K562 (cell line): ENCODE measurements around the gene MPDZ. TPM values are rescaled to one million over a fixed set of nuclear protein-coding genes. Genes with fewer than 3 reads are reported as not detected.

Experiments used
- CBFB ChIP-seq: sonication (generic); formaldehyde crosslinking; IDR thresholded peaks from 2 replicates; pipeline ENCODE4 v1.4.0; 2020; ENCODE audit warnings: mild to moderate bottlenecking, missing genetic modification reagents
- EWSR1 ChIP-seq: fragments of 450-650 bp; IDR thresholded peaks from 2 replicates; pipeline ENCODE4 v1.6.1; 2018; ENCODE audit warnings: borderline replicate concordance, mild to moderate bottlenecking, low read depth, moderate library complexity; ENCODE audit not compliant: partially characterized antibody
- LCOR ChIP-seq: sonication (generic); formaldehyde crosslinking; IDR thresholded peaks from 2 replicates; pipeline ENCODE4 v1.8.0; 2022; ENCODE audit warnings: mild to moderate bottlenecking, missing genetic modification reagents
- MXI1 ChIP-seq: IDR thresholded peaks from 2 replicates; pipeline ENCODE4 v1.6.1; 2011; ENCODE audit warnings: low read depth, mild to moderate bottlenecking, improper control_type of control experiment, low read length
- POLR3A ChIP-seq: IDR thresholded peaks from 2 replicates; pipeline ENCODE4 v1.6.1; 2011; ENCODE audit warnings: borderline replicate concordance, mild to moderate bottlenecking, moderate library complexity; ENCODE audit not compliant: insufficient read length, insufficient read depth; ENCODE audit errors: extremely low read depth
- RFX1 ChIP-seq: fragments of 450-650 bp; IDR thresholded peaks from 2 replicates; pipeline ENCODE4 v1.6.1; 2016; ENCODE audit warnings: mild to moderate bottlenecking, moderate library complexity
- SMARCA5 ChIP-seq: fragments of 450-650 bp; IDR thresholded peaks from 2 replicates; pipeline ENCODE4 v1.6.1; 2016
- ZFPM2 ChIP-seq: fragments of 250-450 bp; sonication (Bioruptor Pico); IDR thresholded peaks from 2 replicates; pipeline ENCODE4 v1.5.1; 2022; ENCODE audit warnings: mild to moderate bottlenecking
- ZNF124 ChIP-seq: sonication (generic); formaldehyde crosslinking; IDR thresholded peaks from 2 replicates; pipeline ENCODE4 v1.8.1; 2022; ENCODE audit warnings: missing genetic modification reagents
- ZNF408 ChIP-seq: fragments of 250-450 bp; sonication (Bioruptor Pico); IDR thresholded peaks from 2 replicates; pipeline ENCODE4 v1.4.0; 2020; ENCODE audit warnings: low read depth, mild to moderate bottlenecking, moderate library complexity
- polyA plus RNA-seq, 8 experiments: library from polyadenylated mRNA; depleted of rRNA in 4 of 8; stranded (reverse) in 5 of 8; unstranded in 3 of 8; fragments of >200 nt; fragmentation: Nextera tagmentation in 2 of 8; fragmentation: Illumina TruSeq in 1 of 8; extraction: Ambion mirVana in 2 of 8; extraction: Trizol in 1 of 8; gene quantifications; 2 replicates each; pipeline versions ENCODE4 v1.2.1 to v1.2.3, GENCODE V29; 2011 to 2014; ENCODE audit warnings: inconsistent platforms in 1 of 8, missing spikeins in 1 of 8
- total RNA-seq, 7 experiments: library from RNA; depleted of rRNA in 6 of 7; stranded (reverse); fragments of >200 nt in 6 of 7; fragmentation: Illumina TruSeq in 2 of 7; extraction: Trizol in 2 of 7; gene quantifications; 2 replicates each; pipeline versions ENCODE4 v1.2.1 to v1.2.3, GENCODE V29; 2011 to 2021; ENCODE audit warnings: low replicate concordance in 1 of 7
- TF ChIP-seq, protein P1 (sequence below): IDR thresholded peaks from 3 replicates; pipeline ENCODE4 v1.6.1; 2011; ENCODE audit warnings: borderline replicate concordance, mild to moderate bottlenecking, moderate library complexity; ENCODE audit not compliant: insufficient read length; ENCODE audit errors: extremely low read depth

The MPDZ gene
- total and polyA plus RNA-seq, 9 of the 15 experiments (the other 6 are each of a cell fraction or from before 2014, with no cell fraction given), result 3.9 to 13.2 (median 5.7) TPM

DNA sequence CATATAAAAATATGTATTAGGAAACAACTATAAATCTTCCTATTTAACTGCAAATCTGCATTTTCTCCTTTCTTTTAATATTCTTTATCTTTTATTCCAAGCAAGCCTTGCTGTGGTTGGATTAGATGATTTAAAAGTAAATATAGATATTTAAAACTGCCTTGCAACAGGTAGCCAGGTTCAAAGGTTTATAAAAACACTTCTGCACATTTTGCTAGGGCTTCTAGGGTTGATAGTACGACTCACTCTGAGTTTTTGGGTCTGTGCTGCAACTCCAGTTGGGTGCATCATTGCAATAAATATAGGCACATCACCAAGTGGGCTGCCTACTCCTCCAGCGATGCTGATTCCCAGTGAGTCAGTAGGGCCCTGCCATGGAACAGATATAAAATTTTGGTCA, 167.7 kb downstream of the MPDZ start (continued):
- TF ChIP-seq, protein P1, sequence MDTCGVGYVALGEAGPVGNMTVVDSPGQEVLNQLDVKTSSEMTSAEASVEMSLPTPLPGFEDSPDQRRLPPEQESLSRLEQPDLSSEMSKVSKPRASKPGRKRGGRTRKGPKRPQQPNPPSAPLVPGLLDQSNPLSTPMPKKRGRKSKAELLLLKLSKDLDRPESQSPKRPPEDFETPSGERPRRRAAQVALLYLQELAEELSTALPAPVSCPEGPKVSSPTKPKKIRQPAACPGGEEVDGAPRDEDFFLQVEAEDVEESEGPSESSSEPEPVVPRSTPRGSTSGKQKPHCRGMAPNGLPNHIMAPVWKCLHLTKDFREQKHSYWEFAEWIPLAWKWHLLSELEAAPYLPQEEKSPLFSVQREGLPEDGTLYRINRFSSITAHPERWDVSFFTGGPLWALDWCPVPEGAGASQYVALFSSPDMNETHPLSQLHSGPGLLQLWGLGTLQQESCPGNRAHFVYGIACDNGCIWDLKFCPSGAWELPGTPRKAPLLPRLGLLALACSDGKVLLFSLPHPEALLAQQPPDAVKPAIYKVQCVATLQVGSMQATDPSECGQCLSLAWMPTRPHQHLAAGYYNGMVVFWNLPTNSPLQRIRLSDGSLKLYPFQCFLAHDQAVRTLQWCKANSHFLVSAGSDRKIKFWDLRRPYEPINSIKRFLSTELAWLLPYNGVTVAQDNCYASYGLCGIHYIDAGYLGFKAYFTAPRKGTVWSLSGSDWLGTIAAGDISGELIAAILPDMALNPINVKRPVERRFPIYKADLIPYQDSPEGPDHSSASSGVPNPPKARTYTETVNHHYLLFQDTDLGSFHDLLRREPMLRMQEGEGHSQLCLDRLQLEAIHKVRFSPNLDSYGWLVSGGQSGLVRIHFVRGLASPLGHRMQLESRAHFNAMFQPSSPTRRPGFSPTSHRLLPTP, result no peak
- no peak for TF ChIP-seq RFX1
- TF ChIP-seq POLR3A, result no peak
- TF ChIP-seq CBFB, result no peak
- TF ChIP-seq ZFPM2, result no peak
- no peak for TF ChIP-seq ZNF124 (CRISPR knock-in tag)
- TF ChIP-seq MXI1, result no peak
- no peak for TF ChIP-seq SMARCA5
- no peak for TF ChIP-seq ZNF408 (CRISPR knock-in tag)
- no peak for TF ChIP-seq EWSR1
- no peak for TF ChIP-seq LCOR (CRISPR knock-in tag)
